Measurements from ENCODE around the gene LRRC75B.
"Not testable (repeated sequence)": the region's sequence is repeated elsewhere in the genome, so short reads cannot be mapped to it uniquely, and the experiment has no call there.

Gene LRRC75B

DNA sequence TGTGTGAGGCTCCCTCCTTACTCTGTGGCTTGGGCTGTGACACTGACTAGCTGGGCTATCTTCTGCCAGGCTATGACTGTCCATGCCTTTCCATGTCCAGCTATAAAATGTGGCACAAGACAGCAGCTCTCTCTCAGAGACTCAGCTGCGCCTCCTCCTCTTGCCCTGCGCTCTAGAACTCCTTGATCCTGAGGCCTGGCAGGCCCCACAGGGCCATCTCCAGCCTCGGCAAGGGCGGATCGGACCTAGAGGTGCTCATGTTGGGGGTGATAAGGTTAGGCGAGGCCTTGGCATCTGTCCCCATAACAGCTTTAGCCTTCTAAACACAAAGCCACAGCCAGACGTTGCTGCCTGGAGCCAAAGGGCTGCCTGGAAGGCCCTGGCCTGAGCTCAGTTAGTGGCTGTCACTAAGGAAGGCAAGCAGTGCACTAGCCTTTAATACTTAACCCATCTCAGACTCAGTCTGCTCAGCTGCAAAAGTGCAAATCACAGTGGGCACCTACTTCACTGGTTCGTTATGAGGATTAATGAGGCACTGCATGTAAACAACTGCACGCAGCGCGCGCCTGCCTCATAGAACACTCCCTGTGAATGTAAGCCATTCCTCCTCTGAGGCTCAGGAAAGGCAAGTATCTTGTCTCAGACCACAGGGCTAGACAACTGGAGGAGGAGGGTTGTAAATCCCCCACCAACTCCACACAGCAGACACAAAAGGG, 39.1 kb downstream of the LRRC75B start:
- peaks cover 0 to 46% (median 36%) of the 10 kb centered on the region in 4 donors for H3K4me1 ChIP-seq
- H3K27me3 ChIP-seq = no peaks in the 10 kb centered on the region
- H3K4me3 ChIP-seq = peak overlapping the region; percentile 89 to 97
- peaks cover 12 to 32% (median 14%) of the 10 kb centered on the region in 3 donors for H3K36me3 ChIP-seq
- H3K27ac ChIP-seq = peak overlapping the region; percentile 93 to 99
- no peaks in the 10 kb centered on the region for H3K9me3 ChIP-seq
- intact Hi-C loops (cut with DNase I; ENCODE audit: low total_unique reads) = no loop called here
- DNase-seq = peak in 1 of 2 donors; percentile 26
- TF ChIP-seq CTCF (IDR thresholded peaks at IDR 0.05) = no peak

DNA sequence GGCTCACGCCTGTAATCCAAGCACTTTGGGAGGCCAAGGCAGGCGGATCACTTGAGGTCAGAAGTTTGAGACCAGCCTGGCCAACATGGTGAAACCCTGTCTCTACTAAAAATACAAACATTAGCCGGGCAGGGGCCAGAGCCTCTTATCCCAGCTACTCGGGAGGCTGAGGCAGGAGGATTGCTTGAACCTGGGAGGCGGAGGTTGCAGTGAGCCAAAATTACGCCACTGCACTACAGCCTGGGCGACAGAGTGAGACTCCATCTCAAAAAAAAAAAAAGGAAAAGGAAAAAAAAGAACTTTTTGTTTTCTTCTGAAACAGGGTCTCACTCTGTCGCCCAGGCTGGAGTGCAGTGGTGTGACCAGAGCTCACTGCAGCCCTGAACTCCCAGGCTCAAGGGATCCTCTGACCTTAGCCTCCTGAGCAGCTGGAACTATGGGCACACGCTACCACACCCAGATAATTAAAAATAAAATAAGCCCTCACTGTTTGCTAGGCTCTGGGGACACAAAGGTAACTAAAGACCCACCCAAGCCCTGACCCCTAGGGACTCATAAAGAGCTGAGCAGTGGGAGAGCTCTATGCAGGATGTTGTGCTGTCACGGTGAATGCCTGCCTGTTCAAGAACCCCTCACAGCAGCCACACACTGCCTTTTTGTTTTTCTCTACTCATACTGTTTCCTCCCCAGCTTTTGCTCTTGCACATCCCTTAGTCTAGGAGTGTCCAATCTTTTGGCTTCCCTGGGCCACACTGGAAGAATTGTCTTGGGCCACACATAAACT, 40.2 kb downstream of the LRRC75B start:
- DNase-seq; intact Hi-C loops (cut with DNase I; ENCODE audit: low total_unique reads); H3K4me3 ChIP-seq; H3K9me3 ChIP-seq; H3K27me3 ChIP-seq; H3K27ac ChIP-seq: not testable (repeated sequence)
- Histone ChIP-seq H3K36me3 (peaks cover 7 to 32% (median 14%) of the 10 kb centered on the region in 3 donors), H3K4me1 (peaks cover 0 to 37% (median 31%) of the 10 kb centered on the region in 4 donors)

DNA sequence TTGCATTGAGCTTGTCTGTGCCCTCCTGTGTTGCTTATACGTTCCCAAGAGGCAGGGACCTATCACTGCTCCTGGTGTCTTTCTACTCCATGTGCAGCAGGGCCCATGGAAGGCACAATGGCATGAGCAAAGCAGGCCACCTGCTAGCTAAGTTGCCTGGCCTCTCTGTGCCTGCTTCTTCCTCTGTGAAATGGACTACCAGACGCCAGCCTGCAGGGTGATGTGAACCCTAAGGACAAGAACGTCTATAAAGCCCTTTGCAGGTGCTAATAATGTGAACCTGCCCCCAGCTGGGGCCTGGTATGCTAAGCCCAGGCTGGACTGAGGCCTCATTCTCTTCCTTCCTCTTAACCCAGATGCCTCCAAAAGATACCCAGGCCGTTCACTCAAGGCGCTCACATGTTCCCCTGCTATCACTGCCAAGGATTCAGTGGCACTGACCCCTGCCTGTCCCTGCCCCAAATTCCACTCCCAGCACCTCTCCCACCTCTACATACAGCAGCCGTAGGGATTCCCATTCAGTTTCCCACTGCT, 41.9 kb downstream of the LRRC75B start:
- H3K27ac ChIP-seq = no peak overlapping the region
- no peaks in the 10 kb centered on the region for H3K27me3 ChIP-seq
- peaks cover 0 to 24% (median 17%) of the 10 kb centered on the region in 4 donors for H3K4me1 ChIP-seq
- no peak for DNase-seq
- H3K36me3 ChIP-seq = peaks cover 21 to 44% (median 26%) of the 10 kb centered on the region in 3 donors
- H3K9me3 ChIP-seq = no peaks in the 10 kb centered on the region
- no peak overlapping the region for H3K4me3 ChIP-seq
- intact Hi-C loops (cut with DNase I; ENCODE audit: low total_unique reads) = no loop called here
- no peak for TF ChIP-seq CTCF (IDR thresholded peaks at IDR 0.05)

DNA sequence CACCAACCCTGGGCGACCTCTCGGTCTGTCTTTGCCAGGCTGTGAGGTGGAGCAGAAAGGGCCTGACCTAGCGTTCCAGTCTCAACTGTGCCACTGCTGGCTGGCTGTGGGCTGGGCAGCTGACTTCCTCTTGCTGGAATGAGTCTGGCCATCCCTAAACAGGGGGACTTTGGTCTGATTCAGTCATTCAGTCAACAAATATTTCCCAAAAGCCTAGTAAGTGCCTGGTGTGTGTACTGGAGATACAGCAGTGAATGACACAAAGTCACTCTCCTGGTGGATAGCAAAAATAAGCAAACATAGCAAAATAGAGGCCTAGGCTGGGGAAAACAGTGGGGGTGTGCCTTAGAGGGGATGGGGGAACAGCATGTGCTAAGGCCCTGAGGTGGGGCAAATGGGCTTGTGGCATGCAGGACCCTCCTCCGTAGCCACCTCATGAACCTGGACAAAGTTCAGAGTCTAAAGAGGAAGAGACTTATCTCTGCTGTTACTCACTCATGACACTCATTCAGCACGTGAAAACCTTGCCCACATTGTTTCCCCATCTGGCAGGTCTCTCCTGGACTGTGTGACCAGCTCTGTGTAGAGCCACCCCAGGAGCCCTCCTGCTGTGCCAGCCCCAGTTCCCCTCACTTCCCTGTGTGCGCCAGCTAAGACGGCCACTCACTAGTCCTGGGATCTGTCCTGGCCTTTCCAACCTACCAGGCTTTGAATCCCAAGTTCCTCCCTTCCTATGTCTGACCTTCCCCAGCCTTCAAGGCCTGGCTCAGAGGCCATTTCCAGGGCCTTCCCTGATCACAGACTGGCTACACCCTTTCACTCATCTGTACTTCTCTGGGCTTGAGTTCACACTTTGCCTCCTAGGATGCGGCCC, 42.6 kb downstream of the LRRC75B start:
- no peak for TF ChIP-seq CTCF (IDR thresholded peaks at IDR 0.05)
- Histone ChIP-seq H3K36me3 (peaks cover 21 to 44% (median 26%) of the 10 kb centered on the region in 3 donors), H3K9me3 (no peaks in the 10 kb centered on the region), H3K4me1 (peaks cover 0 to 28% (median 22%) of the 10 kb centered on the region in 4 donors), H3K27me3 (no peaks in the 10 kb centered on the region), H3K27ac (no peak overlapping the region), H3K4me3 (no peak overlapping the region)
- intact Hi-C loops (cut with DNase I; ENCODE audit: low total_unique reads) = no loop called here
- DNase-seq = no peak

DNA sequence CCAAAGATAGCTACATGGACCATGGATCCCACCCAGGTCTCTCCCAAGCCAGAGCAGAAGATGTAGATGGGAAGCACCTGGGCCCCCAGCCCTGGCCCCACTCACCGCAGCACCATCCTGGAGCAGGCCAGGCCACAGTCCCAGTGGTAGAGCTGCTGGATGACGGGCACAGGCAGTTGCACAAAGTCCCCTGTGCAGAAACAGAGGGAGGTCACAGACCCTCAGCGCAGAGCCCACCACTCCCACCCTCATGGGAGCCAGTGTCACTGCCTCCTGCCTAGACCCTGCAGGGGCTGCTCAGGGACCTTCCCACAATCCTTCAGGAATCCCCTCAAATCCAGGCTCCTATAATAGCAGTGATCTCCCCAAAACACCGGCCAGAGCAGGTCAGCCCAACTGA, 44.1 kb downstream of the LRRC75B start:
- H3K27ac ChIP-seq = no peak overlapping the region
- peaks cover 21 to 54% (median 35%) of the 10 kb centered on the region in 3 donors for H3K36me3 ChIP-seq
- H3K4me3 ChIP-seq = no peak overlapping the region
- no peaks in the 10 kb centered on the region for H3K27me3 ChIP-seq
- no peaks in the 10 kb centered on the region for H3K9me3 ChIP-seq
- TF ChIP-seq CTCF (IDR thresholded peaks at IDR 0.05) = no peak
- peaks cover 0 to 31% (median 24%) of the 10 kb centered on the region in 4 donors for H3K4me1 ChIP-seq
- no peak for DNase-seq
- intact Hi-C loops (cut with DNase I; ENCODE audit: low total_unique reads) = no loop called here

Measured in tibial artery (tissue), 4 donors.